ENCODE data around the gene FUBP3. TPM values are rescaled to one million over a fixed set of nuclear protein-coding genes. Genes with fewer than 3 reads are reported as not detected.

FUBP3 gene
- total RNA-seq, 1 experiment from 2014 or later, result 73.7 TPM

GRCh38 chr9:130638284-130639123 lies 59.1 kb downstream of the FUBP3 start:
- ATAC-seq (no peak), DNase-seq (ENCODE audit: low read depth, low spot score) (no peak)
- ChIA-PET POLR2A (no interaction called here), RAD21 (ENCODE audit: low non-redundant PET in 1 of 2, low total read pairs in 2 of 2, uncharacterized antibody in 2 of 2, unreplicated experiment in 2 of 2) (no interaction called here), CTCF (interaction anchor here (1.4 kb wide), 1 partner anchor 44 kb away, joined by 4 read pairs; no protein-coding TSS in a partner anchor)
- Histone ChIP-seq H3K4me2 (ENCODE audit: low read length) (no peak overlapping the region), H3K79me2 (ENCODE audit: insufficient read depth, low read length) (no peaks in the 10 kb centered on the region), H4K20me1 (ENCODE audit: insufficient read depth) (no peaks in the 10 kb centered on the region), H3K9ac (ENCODE audit: low read length) (no peak overlapping the region), H3K36me3 (ENCODE audit: control insufficient read depth in 1 of 2, insufficient read depth in 2 of 2, low read length in 2 of 2) (peaks cover 10 to 11% of the 10 kb centered on the region in 2 experiments), H3K4me1 (ENCODE audit: control insufficient read depth in 1 of 2, insufficient read depth in 2 of 2, low read length in 2 of 2) (no peaks in the 10 kb centered on the region), H3K27me3 (ENCODE audit: insufficient read depth, low read length) (no peaks in the 10 kb centered on the region), H3K9me2 (ENCODE audit: insufficient read depth) (no peaks in the 10 kb centered on the region), H3K9me3 (ENCODE audit: control insufficient read depth in 1 of 2, insufficient read depth in 1 of 2, low read depth in 1 of 2, low read length in 2 of 2) (no peaks in the 10 kb centered on the region), H2AFZ (ENCODE audit: low read depth, low read length, poor library complexity, severe bottlenecking) (no peak overlapping the region), H3K27ac (ENCODE audit: low read depth, low read length) (no peak overlapping the region), H3K4me3 (replicated peaks in 1 of 2; ENCODE audit: low read depth in 1 of 2, low read length in 2 of 2) (no peak overlapping the region)
- BruUV-seq (replicated peaks), result no TSS peak
- no peak for TF ChIP-seq ZFX (IDR thresholded peaks at IDR 0.05)
- no peak for TF ChIP-seq CTCF (IDR thresholded peaks at IDR 0.05 in 2 of 3, conservative IDR thresholded peaks at IDR 0.05 in 1 of 3; ENCODE audit: borderline replicate concordance in 1 of 3, insufficient read depth in 1 of 3, low read depth in 2 of 3, low read length in 2 of 3)
- TF ChIP-seq YY1 (IDR thresholded peaks at IDR 0.05; ENCODE audit: extremely low read depth, insufficient replicate concordance, low read depth, low read length), result no peak
- no peak for TF ChIP-seq REST (IDR thresholded peaks at IDR 0.05; ENCODE audit: low read depth)
- no peak for TF ChIP-seq CBX3 (IDR thresholded peaks at IDR 0.05; ENCODE audit: low read depth)
- TF ChIP-seq SP1 (IDR thresholded peaks at IDR 0.05; ENCODE audit: low read depth), result no peak
- no peak for TF ChIP-seq CEBPB (IDR thresholded peaks at IDR 0.05; ENCODE audit: low read depth)
- TF ChIP-seq JUND (IDR thresholded peaks at IDR 0.05), result no peak
- no peak for TF ChIP-seq EGR1 (IDR thresholded peaks at IDR 0.05; ENCODE audit: low read depth)
- TF ChIP-seq TCF7L2 (IDR thresholded peaks at IDR 0.05; ENCODE audit: borderline replicate concordance, extremely low read depth, insufficient read depth, insufficient read length), result no peak
- no peak for TF ChIP-seq EZH2phosphoT487 (IDR thresholded peaks at IDR 0.05; ENCODE audit: borderline replicate concordance)
- TF ChIP-seq ATF3 (IDR thresholded peaks at IDR 0.05), result no peak
- TF ChIP-seq SRF (IDR thresholded peaks at IDR 0.05; ENCODE audit: low read depth), result no peak
- no peak for TF ChIP-seq ELF1 (IDR thresholded peaks at IDR 0.05; ENCODE audit: borderline replicate concordance, low read depth)
- TF ChIP-seq POLR2AphosphoS5 (IDR thresholded peaks at IDR 0.05; ENCODE audit: low read depth, low read length), result no peak
- TF ChIP-seq ZBTB33 (IDR thresholded peaks at IDR 0.05; ENCODE audit: extremely low read depth, insufficient replicate concordance, low read length), result no peak
- no peak for TF ChIP-seq MAX (IDR thresholded peaks at IDR 0.05)
- TF ChIP-seq FOSL1 (IDR thresholded peaks at IDR 0.05; ENCODE audit: low read depth), result no peak
- no peak for TF ChIP-seq POLR2A (IDR thresholded peaks at IDR 0.05; ENCODE audit: borderline replicate concordance, extremely low read depth, insufficient read depth, insufficient read length)
- no peak for TF ChIP-seq ZNF274 (IDR thresholded peaks at IDR 0.05; ENCODE audit: low read depth, low read length)
- intact Hi-C loops (cut with micrococcal nuclease), result no loop called here

All from HCT116 (cell line).